Measurements from ENCODE around the gene GNAL.
"Not testable (repeated sequence)": the region's sequence is repeated elsewhere in the genome, so short reads cannot be mapped to it uniquely, and the experiment has no call there.

Gene GNAL

DNA sequence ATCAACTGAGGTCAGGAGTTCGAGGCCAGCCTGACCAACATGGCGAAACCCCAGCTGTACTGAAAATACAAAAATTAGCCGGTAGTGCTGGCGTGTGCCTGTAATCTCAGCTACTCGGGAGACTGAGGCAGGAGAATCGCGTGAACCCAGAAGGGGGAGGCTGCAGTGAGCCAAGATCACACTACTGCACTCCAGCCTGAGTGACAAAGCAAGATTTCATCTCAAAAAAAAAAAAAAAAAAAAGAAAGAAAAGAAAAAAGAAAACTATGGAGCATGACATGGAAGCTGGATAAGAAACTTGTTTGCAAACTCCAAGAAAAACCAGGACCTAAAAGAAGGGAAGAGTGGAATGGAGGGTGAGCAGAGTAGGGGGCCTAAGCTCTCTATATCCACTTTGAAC is 160.2 kb downstream of the GNAL start:
- DNase-seq (ENCODE audit: low read depth in 2 of 2), result no peak

DNA sequence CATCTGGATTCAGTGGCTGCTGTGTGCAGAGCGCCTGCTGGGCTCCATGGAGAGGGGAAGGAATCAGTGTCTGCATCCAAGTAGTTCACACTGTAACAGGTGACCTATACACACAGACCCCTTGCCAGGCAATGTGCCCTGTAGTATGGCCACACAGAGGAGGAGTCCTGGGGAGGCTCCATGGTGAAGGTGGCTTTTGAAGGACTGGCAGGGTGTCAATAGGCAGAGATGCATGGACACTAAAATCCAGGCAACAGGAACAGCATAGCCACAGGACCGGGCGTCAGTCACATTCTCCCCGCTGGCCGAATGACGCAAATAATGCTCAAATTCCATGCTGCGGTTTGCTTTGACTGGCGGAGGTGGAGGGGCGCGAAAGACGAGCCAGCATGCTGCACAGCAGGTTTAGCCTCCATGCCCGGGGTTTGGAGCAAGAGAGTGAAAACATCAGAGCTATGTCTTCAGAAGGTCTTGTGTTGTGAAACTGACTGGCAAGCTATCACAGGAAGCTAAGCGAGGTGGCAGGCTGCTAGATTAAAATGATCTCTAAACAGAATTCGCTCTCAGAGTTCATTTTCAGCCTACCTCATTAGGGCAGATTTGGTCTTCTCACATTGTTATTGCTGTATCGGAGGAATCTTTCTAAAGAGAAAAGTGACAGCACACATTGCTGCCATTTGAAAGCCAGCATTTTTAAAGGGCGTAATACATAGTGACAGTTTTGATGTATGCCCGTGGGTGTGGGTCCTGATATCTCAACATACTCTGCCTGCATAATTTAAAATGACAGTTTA is 161.0 kb downstream of the GNAL start:
- DNase-seq (ENCODE audit: low read depth in 2 of 2), result peak in 1 of 2 donors; percentile 19

DNA sequence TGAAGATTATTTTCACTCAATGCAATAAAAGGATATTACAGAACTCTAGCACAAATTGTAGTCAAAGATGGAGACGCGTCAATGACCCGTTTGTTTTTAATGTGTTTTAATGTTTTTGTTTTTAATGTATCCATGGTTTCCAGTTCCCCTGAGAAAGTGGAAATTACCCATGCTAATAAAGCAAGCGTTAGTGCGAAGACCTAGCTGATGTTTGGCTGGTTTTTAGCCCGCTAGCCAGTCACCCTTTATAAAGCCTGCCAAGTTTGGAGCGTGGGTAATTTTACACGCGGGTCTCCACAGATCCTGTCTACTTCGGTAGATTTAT is 161.7 kb downstream of the GNAL start:
- DNase-seq (ENCODE audit: low read depth in 2 of 2), result no peak

DNA sequence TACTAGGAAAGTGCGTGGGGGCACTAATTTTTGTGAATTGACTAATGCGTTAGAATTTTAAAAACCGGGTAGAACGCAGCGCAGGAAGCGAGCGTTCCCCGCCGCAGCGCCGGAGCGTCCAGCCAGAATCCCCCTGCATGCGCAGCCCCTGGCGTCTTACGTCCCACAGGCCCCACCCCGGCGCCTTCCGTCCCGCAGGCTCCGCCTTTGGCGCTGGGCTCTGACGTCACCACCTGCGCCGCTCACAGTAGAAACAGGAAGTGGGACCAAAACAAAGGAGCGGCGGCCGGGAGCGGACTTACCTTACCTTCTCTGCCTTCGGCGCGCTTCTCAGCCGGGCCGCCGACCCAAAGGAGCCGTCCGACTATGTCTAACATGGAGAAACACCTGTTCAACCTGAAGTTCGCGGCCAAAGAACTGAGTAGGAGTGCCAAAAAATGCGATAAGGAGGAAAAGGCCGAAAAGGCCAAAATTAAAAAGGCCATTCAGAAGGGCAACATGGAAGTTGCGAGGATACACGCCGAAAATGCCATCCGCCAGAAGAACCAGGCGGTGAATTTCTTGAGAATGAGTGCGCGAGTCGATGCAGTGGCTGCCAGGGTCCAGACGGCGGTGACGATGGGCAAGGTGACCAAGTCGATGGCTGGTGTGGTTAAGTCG is 162.2 kb downstream of the GNAL start, which contains the start of gene CHMP1B:
CHMP1B (plus strand) TSS at position 268 of the 660 bp plus-strand sequence; CDS start at position 367, 99 bp downstream.
- peak; percentile 84 to 92 for DNase-seq (ENCODE audit: low read depth in 2 of 2)

DNA sequence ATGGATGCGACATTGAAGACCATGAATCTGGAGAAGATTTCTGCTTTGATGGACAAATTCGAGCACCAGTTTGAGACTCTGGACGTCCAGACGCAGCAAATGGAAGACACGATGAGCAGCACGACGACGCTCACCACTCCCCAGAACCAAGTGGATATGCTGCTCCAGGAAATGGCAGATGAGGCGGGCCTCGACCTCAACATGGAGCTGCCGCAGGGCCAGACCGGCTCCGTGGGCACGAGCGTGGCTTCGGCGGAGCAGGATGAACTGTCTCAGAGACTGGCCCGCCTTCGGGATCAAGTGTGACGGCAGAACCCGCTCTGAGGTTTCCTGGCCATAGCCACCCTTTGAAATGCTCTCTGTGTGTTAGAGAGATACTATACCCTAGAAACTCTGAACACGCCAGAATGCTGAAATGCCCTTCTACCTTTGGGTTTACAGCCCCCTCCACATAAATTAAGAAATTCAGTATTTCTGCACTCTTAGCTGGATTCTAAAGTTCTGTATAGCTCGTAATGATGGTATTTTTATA is 162.8 kb downstream of the GNAL start:
- no peak for DNase-seq (ENCODE audit: low read depth in 2 of 2)

DNA sequence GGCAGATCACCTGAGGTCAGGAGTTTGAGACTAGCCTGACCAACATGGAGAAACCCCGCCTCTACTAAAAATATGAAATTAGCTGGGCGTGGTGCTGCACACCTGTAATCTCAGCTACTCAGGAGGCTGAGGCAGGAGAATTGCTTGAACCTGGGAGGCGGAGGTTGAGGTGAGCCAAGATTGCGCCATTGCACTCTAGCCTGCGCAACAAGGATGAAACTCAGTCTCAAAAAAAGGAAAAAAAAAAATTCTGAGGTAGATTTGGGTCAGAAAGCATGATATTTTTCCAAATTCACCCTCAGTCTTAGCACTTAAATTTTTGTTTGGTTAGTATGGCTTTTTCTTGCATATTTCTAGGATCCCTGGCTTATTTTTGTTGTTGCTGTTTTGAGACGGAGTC is 165.5 kb downstream of the GNAL start:
- not testable (repeated sequence) for DNase-seq (ENCODE audit: low read depth in 2 of 2)

DNA sequence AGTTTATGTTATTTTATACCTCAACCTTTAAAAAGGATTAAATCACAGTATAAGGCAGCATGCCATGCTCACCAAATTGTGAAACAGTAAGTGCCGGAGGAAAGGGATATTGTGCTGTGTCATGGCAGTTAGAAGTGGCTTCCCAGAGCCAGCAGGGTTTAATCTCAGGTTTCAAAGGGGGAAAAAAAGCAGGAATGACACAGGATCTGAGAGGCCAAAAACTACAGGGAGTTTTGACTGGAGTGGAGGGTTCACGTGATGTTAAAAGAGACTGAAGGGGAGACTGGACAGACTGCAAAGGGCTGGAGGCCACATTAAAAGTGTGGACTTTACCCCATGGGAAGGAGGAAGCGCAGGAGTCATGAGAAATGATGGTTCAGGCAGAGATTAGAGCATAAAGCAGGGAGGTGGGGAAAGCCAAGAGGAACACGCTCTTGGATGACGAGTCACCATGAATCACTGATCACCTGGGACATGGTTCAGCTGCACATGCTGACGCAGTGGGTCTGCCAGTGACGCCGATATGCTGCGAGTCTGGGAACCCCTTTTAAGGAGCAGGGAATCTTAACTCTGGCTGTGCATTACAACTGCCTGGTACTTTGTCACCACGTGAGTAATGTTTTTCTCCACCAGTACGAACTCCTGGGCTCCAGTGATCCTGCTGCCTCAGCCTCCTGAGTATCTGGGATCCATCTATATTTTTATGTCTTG is 168.3 kb downstream of the GNAL start:
- DNase-seq (ENCODE audit: low read depth in 2 of 2), result no peak

DNA sequence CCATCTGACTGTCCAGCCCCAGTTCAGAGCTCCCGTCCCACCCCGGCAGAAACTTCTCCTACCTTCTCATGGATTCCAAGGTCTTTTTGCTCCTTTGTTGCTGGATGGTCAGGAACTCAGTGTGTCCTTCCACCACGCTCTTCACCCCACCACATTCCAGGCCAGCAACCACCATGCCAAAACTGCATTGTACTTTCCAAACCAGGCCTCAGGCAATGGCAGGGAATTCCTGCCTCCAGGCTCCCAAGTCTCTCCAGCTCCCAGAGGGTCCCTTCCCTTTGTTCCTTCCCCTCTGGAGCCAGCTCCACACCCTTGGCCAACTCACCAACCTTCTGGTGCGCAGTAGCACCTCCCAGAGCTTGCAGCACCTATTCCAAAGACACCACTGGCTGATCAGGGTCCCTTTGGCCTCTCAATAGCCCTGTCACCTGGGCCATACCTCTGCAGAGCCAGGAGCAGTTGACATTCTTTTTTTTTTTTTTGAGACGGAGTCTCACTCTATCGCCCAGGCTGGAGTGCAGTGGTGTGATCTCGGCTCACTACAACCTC is 170.3 kb downstream of the GNAL start:
- DNase-seq (ENCODE audit: low read depth in 2 of 2), result no peak

DNA sequence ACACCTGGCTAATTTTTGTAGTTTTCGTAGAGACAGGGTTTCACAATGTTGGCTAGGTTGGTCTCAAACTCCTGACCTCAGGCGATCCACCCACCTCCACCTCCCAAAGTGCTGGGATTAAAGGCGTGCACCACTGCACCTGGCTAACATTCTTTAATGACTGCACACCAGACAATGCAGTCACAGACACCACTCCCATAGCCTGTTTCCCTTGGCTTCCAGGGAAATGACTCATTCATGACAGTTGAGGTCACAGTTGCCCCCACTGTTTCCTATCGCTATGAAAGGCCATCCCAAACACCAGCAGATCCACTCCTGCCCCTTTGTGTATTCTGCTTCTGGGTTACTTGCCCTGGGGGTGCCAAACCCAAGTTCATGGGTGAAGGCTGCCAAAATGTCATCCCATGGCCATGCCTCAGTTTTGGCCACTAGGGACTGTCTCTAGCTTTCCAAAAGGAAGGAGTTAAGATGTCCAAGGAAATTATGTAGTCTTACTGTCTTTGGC is 170.9 kb downstream of the GNAL start:
- no peak for DNase-seq (ENCODE audit: low read depth in 2 of 2)

DNA sequence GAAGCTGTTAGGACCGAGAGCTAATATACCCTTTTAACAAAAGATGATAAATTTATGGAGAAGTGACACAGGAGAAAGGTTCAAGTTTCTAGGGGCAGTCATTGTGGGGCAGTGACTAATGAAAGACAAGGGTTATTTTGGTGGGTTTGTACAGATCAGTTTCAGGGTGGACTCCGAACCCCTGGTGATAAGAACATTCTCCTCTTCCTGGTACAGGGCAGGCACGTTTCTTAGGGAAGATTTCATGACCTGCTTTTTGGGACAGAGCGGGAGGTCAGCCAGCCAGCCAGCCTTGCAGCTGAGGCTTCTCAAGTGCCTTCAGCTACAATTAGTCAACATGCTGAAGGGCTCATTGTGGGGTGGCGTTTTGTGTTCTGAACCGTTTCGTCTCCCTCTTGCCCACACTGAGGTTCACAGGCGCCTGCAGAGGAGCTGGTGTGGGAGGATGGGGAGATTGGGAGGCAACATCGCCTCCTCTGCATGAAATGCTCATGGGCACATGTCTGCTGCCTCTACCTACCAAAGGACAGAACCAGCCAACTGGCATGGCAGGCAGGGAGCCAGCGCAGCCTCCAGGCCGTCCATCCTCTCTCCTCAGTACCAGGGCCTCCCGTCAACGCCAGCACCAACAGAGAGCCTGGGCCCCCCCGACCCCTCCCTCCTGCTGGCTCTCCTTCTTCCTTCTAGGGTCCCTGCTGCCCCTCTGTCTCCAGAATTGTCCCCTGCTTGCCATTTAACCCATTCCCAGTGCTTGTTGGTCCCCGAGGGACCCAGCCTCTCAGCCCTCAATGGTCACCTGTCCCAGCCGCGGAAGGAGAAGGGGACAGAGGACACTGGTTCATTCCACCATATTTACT is 171.8 kb downstream of the GNAL start:
- no peak for DNase-seq (ENCODE audit: low read depth in 2 of 2)

DNA sequence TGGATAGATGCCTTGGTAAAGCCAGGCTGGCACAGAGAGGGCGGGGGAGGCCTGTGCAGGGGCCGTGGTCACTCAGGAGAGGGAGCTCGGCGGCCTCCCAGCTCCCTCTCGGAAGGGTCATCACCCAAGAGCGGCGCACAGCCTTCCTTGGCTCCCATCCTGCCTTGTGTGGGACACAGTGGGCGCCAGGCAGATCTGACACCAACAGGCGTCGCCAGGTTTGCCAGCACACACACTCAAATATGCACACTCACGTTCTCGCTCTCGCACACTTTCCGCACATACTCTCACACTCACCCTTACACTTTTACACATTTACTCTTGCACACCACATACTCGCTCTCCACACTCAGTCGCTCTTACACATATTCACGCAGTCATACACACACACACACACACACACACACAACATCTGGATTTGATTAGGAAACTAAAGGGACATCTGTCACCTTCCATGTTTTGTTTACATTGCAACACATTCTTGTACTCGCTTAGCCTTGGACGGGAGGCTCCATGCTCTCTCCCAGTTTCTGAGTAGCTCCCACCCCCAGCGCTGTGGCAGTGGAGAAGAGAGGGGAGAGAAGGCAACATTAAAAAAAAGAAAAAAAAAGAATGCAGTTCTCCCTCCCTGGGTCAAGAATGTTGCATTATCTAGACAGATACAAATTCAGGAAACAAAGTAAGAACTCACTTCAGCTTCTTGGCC is 172.7 kb downstream of the GNAL start:
- no peak for DNase-seq (ENCODE audit: low read depth in 2 of 2)

DNA sequence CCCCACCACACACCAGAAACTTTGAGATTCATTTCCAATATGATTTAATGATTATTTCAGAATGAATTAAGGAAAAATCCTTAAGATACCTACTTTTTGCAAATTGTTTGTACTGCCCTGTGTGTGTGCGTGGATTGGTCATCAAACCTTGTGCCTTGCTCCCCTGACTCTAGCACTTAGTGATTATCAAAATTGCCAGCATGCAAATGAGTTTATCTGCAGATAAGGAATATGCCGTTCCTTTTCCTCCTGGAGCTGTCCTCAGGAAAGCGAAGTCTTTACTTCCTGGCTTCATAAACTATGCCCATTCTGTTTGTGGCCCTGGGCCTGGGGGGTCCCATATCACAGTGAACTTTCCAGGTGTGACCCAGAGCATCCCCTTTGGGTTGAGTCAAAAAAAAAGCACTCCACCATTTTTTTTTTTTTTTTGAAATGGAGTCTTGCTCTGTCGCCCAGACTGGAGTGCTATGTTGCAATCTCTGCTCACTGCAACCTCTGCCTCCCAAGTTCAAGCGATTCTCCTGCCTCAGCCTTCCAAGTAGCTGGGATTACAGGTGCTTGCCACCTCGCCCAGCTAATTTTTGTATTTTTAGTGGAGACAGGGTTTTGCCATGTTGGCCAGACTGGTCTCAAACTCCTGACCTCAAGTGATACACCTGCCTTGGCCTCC is 173.5 kb downstream of the GNAL start:
- no peak for DNase-seq (ENCODE audit: low read depth in 2 of 2)

DNA sequence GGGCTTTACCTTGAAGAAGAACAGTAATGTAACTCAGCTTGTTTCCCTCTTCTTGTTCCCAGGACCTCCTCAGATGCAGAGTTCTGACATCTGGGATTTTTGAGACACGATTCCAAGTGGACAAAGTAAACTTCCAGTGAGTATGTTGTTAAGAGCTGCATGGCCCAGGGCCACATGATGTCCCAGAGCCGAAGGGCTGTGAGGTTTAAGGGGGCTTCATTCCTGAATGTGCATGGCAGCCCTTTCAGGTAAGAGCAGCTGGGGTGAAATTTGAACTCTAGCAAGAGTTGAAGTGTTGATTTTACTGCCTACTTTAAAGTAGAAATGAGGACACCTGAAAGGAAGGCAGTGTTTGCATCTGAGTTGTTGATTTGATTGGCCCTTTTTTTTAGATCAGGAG is 175.4 kb downstream of the GNAL start:
- DNase-seq (ENCODE audit: low read depth in 2 of 2), result no peak

DNA sequence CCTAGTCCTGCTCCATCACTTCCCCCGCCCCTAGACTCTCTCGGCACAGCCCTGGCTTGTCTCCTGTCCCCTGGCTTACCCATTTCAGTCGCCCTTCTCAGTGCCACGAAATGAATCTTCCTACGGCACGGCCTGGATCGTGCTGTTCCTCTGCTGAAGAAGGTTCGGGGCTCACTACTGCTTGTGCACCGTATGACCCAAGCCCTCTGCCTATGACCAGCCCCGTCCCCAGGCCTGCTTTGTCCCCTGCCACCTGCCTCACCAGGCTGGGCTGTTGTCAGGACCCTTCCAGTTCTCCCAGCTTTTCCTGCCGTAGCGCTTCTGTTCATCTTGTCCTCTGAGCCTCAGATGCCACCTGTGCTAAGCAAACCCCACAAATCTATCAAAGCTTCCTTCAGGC is 176.0 kb downstream of the GNAL start:
- DNase-seq (ENCODE audit: low read depth in 2 of 2), result no peak

DNA sequence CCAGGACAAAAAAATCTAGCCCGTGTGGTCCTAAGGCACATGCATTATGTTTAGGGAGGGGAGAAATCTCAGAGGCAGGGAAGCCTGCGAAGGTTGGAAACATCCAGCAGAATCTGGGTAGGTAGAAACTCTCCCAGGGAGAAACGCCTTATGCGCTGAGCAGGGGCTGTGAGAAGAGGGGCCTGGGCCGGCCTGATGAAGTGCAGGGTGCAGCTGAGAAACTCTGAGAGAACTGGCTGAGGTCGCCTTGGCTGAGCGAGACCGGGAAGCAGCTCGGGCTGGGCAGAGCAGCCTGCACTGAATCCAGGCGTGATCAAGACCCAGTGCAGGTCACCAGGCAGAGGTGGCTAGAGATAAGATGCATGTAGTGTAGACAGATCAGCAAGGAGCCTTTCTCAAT is 177.3 kb downstream of the GNAL start:
- DNase-seq (ENCODE audit: low read depth in 2 of 2), result no peak

DNA sequence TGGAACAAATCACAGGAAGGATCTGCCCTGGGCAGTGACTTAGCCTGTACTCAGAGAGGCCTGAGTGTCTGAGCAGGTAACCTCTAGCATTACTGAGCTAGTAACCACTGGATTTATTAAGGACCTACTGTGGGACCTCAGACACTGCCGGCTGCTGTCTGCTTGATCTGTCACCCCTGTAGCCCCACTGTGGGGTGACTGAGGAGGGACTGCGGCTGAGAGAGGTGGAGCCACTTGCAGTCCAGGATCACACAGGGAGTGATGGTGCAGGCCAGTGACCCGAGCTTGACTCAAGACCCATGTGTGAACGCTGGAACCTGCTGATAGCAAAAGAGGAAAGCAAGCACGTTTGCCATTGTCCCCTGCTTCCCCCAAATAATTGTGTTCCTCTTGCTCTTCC is 177.7 kb downstream of the GNAL start:
- DNase-seq (ENCODE audit: low read depth in 2 of 2), result no peak

DNA sequence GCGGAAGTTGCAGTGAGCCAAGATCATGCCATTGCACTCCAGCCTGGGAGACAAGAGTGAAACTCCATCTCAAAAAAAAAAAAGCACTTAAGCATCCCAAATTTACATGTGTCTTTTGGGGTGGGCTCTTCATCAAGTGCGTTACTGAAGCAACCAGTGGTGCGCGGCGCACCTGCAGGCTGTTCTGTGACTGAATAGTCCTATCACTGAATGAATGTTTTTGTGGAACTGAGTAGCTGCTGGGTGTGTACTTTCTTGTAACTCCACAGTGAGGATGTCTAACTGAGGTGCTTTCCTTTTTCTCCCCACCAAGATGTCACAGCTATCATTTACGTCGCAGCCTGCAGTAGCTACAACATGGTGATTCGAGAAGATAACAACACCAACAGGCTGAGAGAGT is 179.2 kb downstream of the GNAL start:
- DNase-seq (ENCODE audit: low read depth in 2 of 2), result no peak

DNA sequence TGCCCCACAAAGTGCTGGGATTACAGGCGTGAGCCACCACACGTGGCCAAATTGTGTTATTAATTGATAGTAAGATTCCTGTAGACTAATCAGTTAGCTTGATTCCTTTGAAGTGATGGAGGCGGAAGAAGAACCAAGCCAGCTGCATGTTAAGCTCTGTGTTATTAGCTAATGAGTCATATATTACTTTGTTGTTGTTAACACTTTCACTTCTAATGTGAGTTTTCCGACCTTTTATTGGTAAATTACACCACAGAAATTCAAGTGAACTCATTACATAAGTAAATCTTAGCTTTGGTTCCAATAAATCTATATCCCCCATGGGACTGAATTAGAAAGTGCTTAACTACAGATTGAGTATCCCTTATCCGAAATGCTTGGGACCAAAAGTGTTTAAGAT is 182.4 kb downstream of the GNAL start:
- DNase-seq (ENCODE audit: low read depth in 2 of 2), result no peak

DNA sequence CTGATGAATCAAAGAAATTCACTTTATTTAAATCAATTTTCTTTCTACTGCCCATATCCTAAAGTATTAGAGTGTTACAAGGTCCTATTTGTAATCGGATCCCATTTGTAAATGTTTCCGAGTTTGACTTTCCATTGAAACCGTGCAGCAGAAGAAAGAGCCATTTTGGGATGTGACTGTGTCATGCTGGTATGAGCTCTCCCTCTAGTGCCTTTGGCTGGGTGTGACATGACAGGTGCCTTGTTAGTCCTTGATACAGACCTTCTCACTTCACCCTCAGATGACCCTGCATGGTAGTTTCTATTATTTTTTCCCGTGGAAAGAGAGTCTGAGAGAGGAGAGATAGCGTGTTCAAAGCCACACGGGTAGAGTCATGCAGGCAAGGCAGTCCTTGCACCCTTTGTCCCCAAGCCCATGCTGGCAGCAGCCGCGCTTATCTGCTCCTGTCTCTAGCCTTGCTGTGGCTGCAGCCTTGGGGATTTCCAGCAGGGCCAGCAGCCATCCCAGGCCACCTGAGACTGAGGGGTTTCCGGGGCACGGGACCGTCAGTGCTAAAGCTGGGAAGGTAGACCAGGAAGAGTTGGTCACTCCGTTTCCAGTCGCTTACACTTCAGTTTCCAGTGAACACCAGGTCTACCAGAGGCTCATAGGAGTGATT is 183.5 kb downstream of the GNAL start:
- DNase-seq (ENCODE audit: low read depth in 2 of 2), result no peak
